GM12891 (cell line): ENCODE measurements around the gene GRK1.

Experiments
- DNase-seq: peaks from one replicate; pipeline ENCODE4 v3.0.0; 2011; ENCODE audit warnings: low spot score; ENCODE audit not compliant: insufficient read length
- FAIRE-seq: peaks from 2 replicates; lab custom pipeline; 2011; peaks lifted over from hg19 to GRCh38; lab: Jason Lieb, UNC
- PAX5 ChIP-seq: IDR thresholded peaks from 2 replicates; pipeline ENCODE4 v1.6.1; 2011; ENCODE audit warnings: low read length, moderate library complexity, mild to moderate bottlenecking; ENCODE audit not compliant: insufficient read depth, severe bottlenecking
- POLR2A ChIP-seq: IDR thresholded peaks from 2 replicates; pipeline ENCODE4 v1.6.1; 2011; ENCODE audit warnings: low read depth, low read length, control low read depth
- POLR2AphosphoS5 ChIP-seq: IDR thresholded peaks from 2 replicates; pipeline ENCODE4 v1.6.1; 2011; ENCODE audit warnings: low read depth, low read length, control low read depth
- POU2F2 ChIP-seq: IDR thresholded peaks from 2 replicates; pipeline ENCODE4 v1.6.1; 2011; ENCODE audit warnings: low read depth, mild to moderate bottlenecking, control low read depth, low read length, moderate library complexity
- SPI1 ChIP-seq: IDR thresholded peaks from 2 replicates; pipeline ENCODE4 v1.6.1; 2011; ENCODE audit warnings: low read depth, low read length, control low read depth
- TAF1 ChIP-seq: IDR thresholded peaks from 2 replicates; pipeline ENCODE4 v1.6.1; 2011; ENCODE audit warnings: low read depth, low read length, control low read depth

The GRK1 gene

DNA sequence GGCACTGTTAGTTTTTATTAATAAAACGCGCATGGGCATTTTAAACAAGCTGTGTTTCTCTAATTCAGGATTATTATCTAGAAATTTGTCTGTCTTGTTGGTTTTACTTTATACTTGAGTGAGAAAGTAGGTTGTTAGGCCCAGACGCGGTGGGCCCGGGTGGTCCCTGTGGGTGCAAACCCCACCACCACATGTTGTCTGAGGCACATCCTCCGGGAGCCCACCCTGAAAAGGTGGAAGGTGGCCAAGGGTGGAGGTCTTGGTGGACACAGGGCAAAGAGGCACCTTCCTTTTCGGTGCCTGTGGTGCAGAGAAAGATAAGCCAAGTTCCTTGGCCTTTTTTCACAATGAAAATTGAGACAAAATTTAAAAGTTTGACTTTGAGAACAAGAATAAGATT is 25.6 kb upstream of the GRK1 start:
- no peak for DNase-seq
- TF ChIP-seq PAX5 (no peak), SPI1 (no peak), POLR2A (no peak), POU2F2 (no peak), TAF1 (no peak), POLR2AphosphoS5 (no peak)
- no peak for FAIRE-seq

GRCh38 chr13:113642563-113642962 is 24.5 kb upstream of the GRK1 start:
- no peak for DNase-seq
- TF ChIP-seq POLR2A (no peak), TAF1 (no peak), PAX5 (no peak), SPI1 (no peak), POLR2AphosphoS5 (no peak), POU2F2 (no peak)
- FAIRE-seq, result no peak

DNA sequence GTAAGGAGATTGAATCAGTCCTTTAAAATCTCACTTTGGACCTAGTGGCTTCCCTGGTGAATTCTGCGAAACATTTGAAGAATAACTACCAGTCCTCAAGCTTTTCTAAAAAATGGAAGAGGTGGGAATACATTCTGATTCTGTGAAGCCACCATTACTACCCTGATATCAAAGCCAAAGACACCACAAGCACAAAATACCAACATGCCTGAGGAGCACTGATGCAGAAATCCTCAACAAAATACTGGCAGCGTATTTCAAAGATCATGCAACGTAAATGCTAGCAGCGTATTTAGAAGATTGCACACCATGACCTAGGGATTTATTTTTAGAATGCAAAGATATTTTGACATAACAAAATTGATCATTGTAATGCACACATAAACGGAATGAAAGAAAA is 23.4 kb upstream of the GRK1 start:
- no peak for DNase-seq
- no peak for FAIRE-seq
- no peak for TF ChIP-seq POLR2A
- no peak for TF ChIP-seq POLR2AphosphoS5
- no peak for TF ChIP-seq POU2F2
- no peak for TF ChIP-seq PAX5
- no peak for TF ChIP-seq SPI1
- TF ChIP-seq TAF1, result no peak

GRCh38 chr13:113644800-113645199 is 22.2 kb upstream of the GRK1 start:
- FAIRE-seq (no peak), DNase-seq (no peak)
- TF ChIP-seq POLR2AphosphoS5 (no peak), TAF1 (no peak), SPI1 (no peak)

- FAIRE-seq (no peak), DNase-seq (no peak)
- no peak for TF ChIP-seq SPI1
- TF ChIP-seq POU2F2, result no peak
- TF ChIP-seq POLR2AphosphoS5, result no peak
- no peak for TF ChIP-seq POLR2A
- TF ChIP-seq PAX5, result no peak
- TF ChIP-seq TAF1, result no peak
These were observed 21.7 kb upstream of the GRK1 start for GRCh38 chr13:113645329-113645728.

DNA sequence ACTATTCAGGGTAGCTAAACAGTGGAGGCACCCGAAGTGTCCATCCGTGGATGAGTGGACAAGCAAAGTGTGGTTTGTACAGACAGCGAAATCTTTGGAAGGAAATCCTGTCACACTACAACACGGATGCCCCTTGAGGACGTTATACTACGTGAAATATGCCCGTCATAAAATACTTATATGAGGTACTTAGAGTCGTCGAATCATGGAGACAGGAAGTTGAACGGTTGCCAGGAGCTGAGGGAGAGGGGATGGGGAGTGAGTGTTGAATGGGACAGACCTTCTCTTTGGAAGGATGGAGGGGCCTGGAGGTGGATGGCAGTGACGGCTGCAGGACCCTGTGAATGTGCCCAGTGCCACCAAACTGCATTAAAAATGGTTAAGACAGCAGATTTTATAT is 20.6 kb upstream of the GRK1 start:
- TF ChIP-seq POU2F2, result no peak
- DNase-seq (no peak), FAIRE-seq (no peak)

DNA sequence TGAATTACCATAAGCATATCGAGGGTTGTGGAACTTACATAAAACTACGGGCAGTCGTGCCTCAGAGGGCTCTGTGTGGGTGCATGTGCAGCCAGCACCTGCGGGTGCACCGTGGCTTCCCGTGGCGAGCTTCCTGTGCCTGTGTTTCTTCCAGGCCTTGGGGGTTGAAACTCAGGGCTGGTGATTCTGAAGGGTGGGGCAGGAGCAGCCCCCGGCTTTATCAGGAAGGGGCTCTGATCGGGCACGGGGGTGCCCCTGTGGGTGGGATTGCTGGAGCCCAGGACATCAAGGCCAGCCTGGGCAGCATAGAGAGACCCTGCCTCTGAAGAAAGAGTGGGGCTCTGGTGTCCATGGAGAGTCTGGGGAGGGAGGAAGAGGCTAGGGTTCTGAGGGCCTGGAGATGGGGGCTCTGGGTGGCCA is 20.1 kb upstream of the GRK1 start:
- TF ChIP-seq TAF1 (no peak), POU2F2 (no peak), POLR2A (no peak), PAX5 (no peak), SPI1 (no peak)
- FAIRE-seq (no peak), DNase-seq (no peak)

GRCh38 chr13:113647351-113648215 is 19.4 kb upstream of the GRK1 start:
- FAIRE-seq (no peak), DNase-seq (no peak)
- TF ChIP-seq SPI1 (no peak), POLR2A (no peak), TAF1 (no peak), POLR2AphosphoS5 (no peak), PAX5 (no peak)

DNA sequence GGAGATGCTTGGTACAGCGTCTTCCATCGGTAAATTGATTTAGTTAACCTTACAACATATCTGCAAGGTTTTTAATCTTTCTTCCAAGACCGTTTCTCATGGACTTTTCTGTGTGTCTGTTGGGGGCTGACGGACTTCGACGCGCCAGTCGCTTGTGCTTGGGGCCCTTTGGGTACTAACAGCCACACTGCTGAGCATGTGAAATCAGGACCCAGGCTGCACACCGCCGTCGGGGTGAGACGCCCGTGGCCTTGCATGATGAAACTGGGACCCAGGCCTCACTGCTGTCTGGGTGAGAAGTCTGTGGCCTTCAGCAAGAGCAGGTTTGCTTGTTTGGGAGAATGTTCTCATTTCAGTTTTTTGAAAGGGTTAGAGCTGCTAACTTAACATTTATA is 18.8 kb upstream of the GRK1 start:
- TF ChIP-seq SPI1 (no peak), POU2F2 (no peak), TAF1 (no peak), POLR2AphosphoS5 (no peak), POLR2A (no peak), PAX5 (no peak)
- no peak for FAIRE-seq
- no peak for DNase-seq

GRCh38 chr13:113649212-113649611 is 17.8 kb upstream of the GRK1 start:
- TF ChIP-seq POLR2AphosphoS5, result no peak
- no peak for TF ChIP-seq PAX5
- no peak for TF ChIP-seq POLR2A
- no peak for TF ChIP-seq SPI1
- FAIRE-seq (no peak), DNase-seq (no peak)
